CD1c-positive myeloid dendritic cell (primary cell): Measurements from ENCODE around the gene MGAT4B.

Source experiments
- DNase-seq: peaks from one replicate; pipeline ENCODE4 v3.0.0-alpha.2; 2016; ENCODE audit errors: extremely low spot score

The MGAT4B gene

GRCh38 chr5:179769796-179770195, 36.9 kb downstream of the MGAT4B start:
- DNase-seq: peak; percentile 73

GRCh38 chr5:179769271-179769670, 37.4 kb downstream of the MGAT4B start:
- peak; percentile 74 for DNase-seq

GRCh38 chr5:179768326-179769085, 38.2 kb downstream of the MGAT4B start:
- no peak for DNase-seq

GRCh38 chr5:179767496-179768100, 39.1 kb downstream of the MGAT4B start:
- peak; percentile 24 for DNase-seq

DNA sequence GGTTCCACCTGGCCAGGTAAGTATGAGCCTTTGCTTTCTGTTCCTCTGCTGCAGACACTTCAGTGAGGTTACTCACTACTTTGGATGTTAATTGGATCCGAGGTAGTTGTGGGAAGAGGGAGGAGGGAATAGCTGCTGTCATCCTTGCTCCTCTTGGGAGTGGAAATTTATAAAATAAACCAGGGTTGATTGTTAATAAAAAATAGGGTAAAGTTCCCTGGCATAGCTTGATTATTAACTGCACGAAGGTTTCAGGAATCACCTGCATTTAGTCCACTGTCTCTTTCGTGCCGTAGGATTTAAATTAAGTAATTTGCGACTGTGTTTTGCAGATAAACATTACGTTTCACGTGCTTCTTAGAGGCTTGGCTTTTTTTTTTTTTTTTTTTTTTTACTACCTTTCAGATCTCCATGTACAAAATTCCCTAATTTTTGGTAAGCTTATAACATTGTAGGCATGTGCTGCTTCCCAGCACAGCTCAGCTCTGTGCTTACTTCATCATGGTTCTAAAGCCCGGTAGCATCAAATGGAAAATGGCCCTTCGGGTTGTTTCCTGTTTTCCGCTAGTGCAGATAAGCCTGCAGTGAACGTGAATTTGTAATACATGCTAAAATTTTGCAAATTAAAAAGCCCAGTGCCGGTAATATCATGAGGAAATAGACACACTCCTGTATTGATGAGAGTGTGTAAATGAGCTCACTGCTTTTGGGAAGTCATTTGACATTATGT, 39.8 kb downstream of the MGAT4B start:
- peak; percentile 52 for DNase-seq

- DNase-seq: peak; percentile 18
Measured at GRCh38 chr5:179766021-179766725, 40.5 kb downstream of the MGAT4B start.

- peak; percentile 64 for DNase-seq
Measured at GRCh38 chr5:179765400-179765799, 41.3 kb downstream of the MGAT4B start.

DNA sequence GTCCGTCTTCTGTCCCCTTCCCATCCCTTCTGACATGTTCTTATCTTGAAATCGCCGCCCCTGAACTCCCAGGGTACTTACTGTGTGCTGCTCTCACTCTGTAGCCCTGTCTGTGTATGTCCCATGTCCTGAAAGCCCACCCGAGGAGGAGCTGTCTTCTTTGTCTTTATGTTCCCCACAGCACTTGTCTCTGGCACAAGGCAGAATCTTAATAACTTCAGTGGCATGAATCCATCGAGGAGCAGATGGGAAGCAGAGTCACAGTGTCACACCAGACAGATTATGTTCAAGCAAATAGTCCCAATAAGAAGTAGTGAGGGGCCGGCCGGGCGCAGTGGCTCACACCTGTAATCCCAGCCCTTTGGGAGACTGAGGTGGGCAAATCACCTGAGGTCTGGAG, 42.6 kb downstream of the MGAT4B start:
- DNase-seq: no peak

GRCh38 chr5:179763215-179763945, 43.3 kb downstream of the MGAT4B start:
- peak; percentile 67 for DNase-seq

DNA sequence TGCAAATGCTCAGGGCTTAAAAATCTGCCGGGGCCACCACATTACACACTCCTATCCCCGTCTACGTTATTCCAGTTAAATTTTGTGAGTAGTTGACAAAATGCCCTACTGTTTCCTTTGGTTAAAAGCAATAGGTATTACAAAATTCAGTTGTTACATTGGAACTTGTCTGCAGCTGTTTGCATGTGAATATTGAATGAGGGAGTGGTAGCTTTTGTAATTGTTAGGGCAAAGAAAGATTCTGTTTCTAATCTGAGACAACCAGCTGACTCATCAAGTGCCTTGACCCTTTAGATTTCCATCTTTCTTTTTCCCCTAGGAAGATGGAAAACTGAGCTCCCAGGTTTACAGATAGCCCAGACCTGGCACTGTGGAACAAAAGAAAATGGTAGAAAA, 43.9 kb downstream of the MGAT4B start:
- DNase-seq: no peak

GRCh38 chr5:179762079-179762780, 44.4 kb downstream of the MGAT4B start:
- DNase-seq: peak; percentile 77

DNA sequence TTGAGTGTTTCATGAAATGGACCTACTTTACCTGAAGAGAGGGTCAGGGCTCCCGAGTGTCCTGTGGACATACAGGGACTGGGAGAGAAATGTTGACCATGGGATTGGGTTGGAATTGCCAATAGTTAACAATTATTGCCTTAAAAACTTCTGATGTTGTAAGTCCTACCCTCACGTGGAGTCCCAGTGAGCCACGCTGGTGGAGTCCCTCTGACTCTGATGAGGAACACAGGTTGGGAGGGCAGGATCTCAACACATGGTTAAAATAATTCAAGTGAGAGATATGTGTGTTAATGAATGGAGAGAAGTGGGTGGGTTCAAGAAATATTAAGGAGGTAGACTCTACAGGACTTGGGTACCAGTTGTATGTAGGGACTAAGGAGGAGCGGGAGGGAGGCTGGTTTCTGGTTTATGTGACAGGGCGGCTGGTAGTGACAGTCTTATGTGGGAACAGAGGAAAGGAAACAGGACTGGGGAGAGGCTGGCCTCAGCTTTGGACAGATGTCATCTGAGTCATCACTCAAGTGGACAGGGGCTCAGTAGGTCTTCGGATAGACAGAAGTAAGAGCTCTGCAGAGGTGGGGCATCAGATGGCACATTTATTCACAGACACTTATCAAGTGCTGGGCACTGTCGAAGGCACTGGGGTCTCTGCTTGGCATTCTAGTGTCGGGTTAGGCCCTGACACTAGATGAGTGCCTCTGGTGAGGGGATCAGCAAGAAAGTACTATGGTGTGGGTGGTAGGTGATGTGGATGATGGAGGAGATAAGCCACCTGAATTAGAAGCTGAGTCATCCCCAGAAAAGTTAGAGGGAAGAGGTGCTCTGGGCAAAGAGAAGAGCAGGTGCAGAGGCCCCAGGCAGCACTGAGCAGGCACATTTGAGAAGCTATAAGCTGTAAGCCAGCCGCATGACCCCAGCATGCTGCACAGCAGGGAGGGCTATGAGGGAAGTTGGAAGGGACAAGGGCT, 46.8 kb downstream of the MGAT4B start:
- peak; percentile 41 for DNase-seq

GRCh38 chr5:179758955-179759354, 47.7 kb downstream of the MGAT4B start:
- DNase-seq: peak; percentile 76

DNA sequence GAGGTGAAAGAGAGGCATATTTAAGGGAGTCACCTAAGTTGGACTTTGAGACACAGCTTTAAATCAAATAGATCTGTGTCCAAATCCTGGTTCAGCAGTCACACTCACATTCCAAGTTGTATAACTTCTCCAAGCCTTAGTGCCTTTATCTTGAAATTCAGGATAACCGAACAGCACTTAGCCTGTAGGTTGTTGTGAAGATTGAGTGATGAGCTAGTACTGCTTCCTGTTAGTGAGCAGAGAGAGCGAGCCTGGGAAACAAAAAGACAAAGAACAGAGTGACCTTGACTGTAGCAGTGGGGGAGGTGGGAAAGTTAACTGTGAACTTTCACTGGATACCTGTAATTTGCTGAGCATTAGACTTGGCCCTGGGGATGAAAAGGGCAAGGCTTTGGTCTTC, 51.6 kb downstream of the MGAT4B start:
- no peak for DNase-seq

- no peak for DNase-seq
Measured at GRCh38 chr5:179753971-179754370, 52.7 kb downstream of the MGAT4B start.

GRCh38 chr5:179749857-179750508, 56.7 kb downstream of the MGAT4B start:
- DNase-seq: no peak

DNA sequence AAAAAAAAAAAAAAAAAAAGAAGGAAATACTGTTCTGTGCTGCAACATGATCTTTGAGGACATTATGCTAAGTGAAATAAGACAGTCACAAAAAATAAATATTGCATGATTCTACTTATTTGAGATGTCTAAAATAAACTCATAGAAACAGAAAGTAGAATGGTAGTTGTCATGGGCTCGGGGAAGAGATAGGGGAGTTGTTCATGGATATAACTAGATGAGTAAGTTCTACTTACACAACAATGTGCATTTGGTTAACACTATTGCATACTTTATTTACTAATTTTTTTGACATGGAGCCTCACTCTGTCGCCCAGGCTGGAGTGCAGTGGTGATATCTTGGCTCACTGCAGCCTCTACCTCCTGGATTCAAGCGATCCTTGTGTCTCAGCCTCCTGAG, 58.9 kb downstream of the MGAT4B start:
- no peak for DNase-seq
